Prostate gland (tissue), 2 donors: ENCODE measurements around the gene CFAP20DC. TPM values are rescaled to one million over a fixed set of nuclear protein-coding genes. Genes with fewer than 3 reads are reported as not detected.
A peak's percentile ranks its signal among the peaks of the same experiment; 100 is the strongest.
"Not testable (repeated sequence)": the region's sequence is repeated elsewhere in the genome, so short reads cannot be mapped to it uniquely, and the experiment has no call there.

Experiments
- DNase-seq: peaks from one replicate; pipeline ENCODE4 v3.0.0-alpha.2; 2019; ENCODE audit warnings: low spot score
- H3K27ac ChIP-seq, 2 donors: fragments of 200-600 bp; sonication (generic); 2 replicates each; pipeline ENCODE4 v1.5.1; 2017 to 2019
- H3K27me3 ChIP-seq: fragments of 200-600 bp; sonication (generic); replicated peaks from 2 replicates; pipeline ENCODE4 v1.5.1; 2019; ENCODE audit not compliant: insufficient read depth
- H3K36me3 ChIP-seq, 2 donors: fragments of 200-600 bp; sonication (generic); 1 replicate in 1 of 2; 2 replicates in 1 of 2; pipeline versions ENCODE4 v1.5.1 to v1.8.1; 2017 to 2019
- H3K4me1 ChIP-seq: fragments of 200-600 bp; sonication (generic); replicated peaks from 2 replicates; pipeline ENCODE4 v1.5.1; 2019
- H3K4me3 ChIP-seq, 2 donors: fragments of 200-600 bp; sonication (generic); 2 replicates each; pipeline ENCODE4 v1.5.1; 2017 to 2019
- H3K9me3 ChIP-seq: fragments of 200-600 bp; sonication (generic); 2 replicates; pipeline ENCODE4 v1.5.1; 2017
- POLR2A ChIP-seq: fragments of 450-650 bp; IDR thresholded peaks from one replicate; pipeline ENCODE4 v1.6.1; 2016; ENCODE audit warnings: antibody characterized with exemption, mild to moderate bottlenecking
- POLR2AphosphoS5 ChIP-seq: sonication (generic); formaldehyde crosslinking; IDR thresholded peaks from one replicate; pipeline ENCODE4 v1.6.1; 2017; ENCODE audit warnings: antibody characterized with exemption
- WGBS: methylation state at CpG from one replicate; pipeline ENCODE4 v1.1.5; 2018; 5-methylcytosine and 5-hydroxymethylcytosine counted together
- intact Hi-C: fragments of 100-400 bp; cut with DNase I; formaldehyde crosslinking; loops from one replicate; pipeline ENCODE4 v1.14.2; 2022
- total RNA-seq, 2 donors: library from RNA; depleted of rRNA; stranded (reverse); fragments of >200 nt; gene quantifications; one replicate each; pipeline ENCODE4 v1.1.0, GENCODE V29; 2016
- TF ChIP-seq, protein P1 (sequence below), 4 experiments: fragments of 200-600 bp in 2 of 4; fragments of 450-650 bp in 2 of 4; sonication (generic) in 2 of 4; IDR thresholded peaks; 1 replicate in 3 of 4; 2 replicates in 1 of 4; pipeline ENCODE4 v1.5.1; 2016 to 2019; ENCODE audit warnings: antibody characterized with exemption in 4 of 4, mild to moderate bottlenecking in 2 of 4, moderate library complexity in 2 of 4

CFAP20DC gene
- total RNA-seq = 1 to 10 TPM in 1 of 2 donors, under 1 TPM in 1; 0.36 to 8.3 TPM

DNA sequence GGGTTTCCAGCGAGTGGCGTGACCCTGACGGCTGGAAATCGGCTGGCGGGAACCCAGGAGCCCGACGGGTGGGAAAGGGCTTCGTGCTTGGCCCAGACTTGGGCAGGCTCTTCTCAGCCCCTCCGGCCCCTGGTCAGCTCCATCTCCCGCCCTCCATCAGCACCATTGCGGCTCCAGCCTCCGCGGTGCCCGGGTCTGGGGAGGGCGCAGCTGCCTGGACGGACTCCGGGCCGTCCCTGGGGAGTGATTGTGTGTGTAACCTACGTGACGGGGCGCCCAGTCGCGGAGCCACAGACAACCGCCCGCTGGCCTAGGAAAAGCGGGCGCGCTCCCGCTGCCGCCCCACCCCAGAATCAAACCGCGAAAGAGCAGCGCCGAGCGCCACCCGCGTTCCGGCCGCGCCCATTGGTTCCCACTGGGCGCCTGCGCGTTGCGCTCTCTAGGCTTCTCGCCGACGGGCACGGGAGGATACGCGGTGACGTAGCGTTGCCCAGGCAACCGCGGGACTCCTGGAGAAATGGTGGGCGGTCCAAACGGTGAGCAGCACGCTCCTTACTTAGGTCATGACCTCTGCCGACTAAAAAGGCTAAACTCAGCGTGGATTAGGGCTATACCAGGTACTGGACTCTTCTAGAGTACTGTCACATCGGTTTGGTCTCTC lies at the start of gene CFAP20DC:
TSS of gene CFAP20DC (minus strand) at position 355 of the 661 bp plus-strand sequence. CDS start 394 bp downstream, outside the sequence.
- Histone ChIP-seq H3K27me3 (no peaks in the 10 kb centered on the region), H3K4me1 (no peaks in the 10 kb centered on the region), H3K36me3 (no peaks in the 10 kb centered on the region), H3K27ac (peak within 1 kb of the TSS in 1 of 2 donors; percentile 48), H3K9me3 (no peaks in the 10 kb centered on the region), H3K4me3 (peak within 1 kb of the TSS; percentile 50 to 52)
- peak; percentile 73 for TF ChIP-seq POLR2AphosphoS5
- TF ChIP-seq, protein P1, sequence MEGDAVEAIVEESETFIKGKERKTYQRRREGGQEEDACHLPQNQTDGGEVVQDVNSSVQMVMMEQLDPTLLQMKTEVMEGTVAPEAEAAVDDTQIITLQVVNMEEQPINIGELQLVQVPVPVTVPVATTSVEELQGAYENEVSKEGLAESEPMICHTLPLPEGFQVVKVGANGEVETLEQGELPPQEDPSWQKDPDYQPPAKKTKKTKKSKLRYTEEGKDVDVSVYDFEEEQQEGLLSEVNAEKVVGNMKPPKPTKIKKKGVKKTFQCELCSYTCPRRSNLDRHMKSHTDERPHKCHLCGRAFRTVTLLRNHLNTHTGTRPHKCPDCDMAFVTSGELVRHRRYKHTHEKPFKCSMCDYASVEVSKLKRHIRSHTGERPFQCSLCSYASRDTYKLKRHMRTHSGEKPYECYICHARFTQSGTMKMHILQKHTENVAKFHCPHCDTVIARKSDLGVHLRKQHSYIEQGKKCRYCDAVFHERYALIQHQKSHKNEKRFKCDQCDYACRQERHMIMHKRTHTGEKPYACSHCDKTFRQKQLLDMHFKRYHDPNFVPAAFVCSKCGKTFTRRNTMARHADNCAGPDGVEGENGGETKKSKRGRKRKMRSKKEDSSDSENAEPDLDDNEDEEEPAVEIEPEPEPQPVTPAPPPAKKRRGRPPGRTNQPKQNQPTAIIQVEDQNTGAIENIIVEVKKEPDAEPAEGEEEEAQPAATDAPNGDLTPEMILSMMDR (IDR thresholded peaks at IDR 0.05) = peak in 1 of 4 experiments; percentile 8
- peak; percentile 51 for TF ChIP-seq POLR2A
- intact Hi-C loops = loop anchor here (5.0 kb wide), 1 partner anchor 408 kb away; no protein-coding TSS in a partner anchor
- 3% methylated on average over 60 of the region's 60 CpGs for WGBS
- peak; percentile 70 for DNase-seq

DNA sequence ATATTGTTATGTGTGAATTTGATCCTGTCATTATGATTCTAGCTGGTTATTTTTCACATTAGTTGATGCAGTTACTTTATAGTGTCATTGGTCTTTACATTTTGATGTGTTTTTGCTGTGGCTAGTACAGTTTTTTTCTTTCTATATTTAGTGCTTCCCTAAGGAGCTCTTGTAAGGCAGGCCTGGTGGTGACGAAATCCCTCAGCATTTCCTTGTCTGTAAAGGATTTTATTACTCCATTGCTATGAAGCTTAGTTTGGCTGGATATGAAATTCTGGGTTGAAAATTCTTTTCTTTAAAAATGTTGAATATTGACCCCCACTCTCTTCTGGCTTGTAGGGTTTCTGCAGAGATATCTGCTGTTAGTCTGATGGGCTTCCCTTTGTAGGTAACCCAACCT lies 48.7 kb upstream of the CFAP20DC start:
- H3K27ac ChIP-seq, H3K4me1 ChIP-seq, H3K9me3 ChIP-seq, H3K27me3 ChIP-seq, H3K4me3 ChIP-seq, H3K36me3 ChIP-seq, DNase-seq, intact Hi-C loops: not testable (repeated sequence)
- 84% methylated on average over 1 of the region's 1 CpG for WGBS

DNA sequence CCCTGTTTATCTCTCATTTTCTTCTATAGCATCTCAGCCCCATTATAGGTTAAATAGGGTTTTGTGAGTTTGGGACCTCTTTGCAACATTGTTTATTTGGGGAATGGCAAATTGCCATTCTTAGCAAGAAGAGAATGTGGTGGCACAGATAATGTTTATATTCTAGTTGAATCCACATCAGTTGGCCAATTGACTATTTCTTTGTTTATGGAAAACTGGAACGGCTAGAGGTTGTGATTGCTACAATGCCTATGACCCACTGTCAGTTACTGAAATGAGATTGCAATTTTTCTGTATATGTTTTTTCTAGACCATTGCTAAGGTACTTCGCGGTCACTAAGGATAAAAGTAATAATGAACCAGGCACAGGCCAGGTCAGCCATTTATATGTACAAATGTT lies 44.6 kb upstream of the CFAP20DC start:
- TF ChIP-seq, protein P1 (IDR thresholded peaks at IDR 0.05) = no peak
- TF ChIP-seq POLR2A = no peak
- Histone ChIP-seq H3K9me3 (no peaks in the 10 kb centered on the region), H3K27ac (no peak overlapping the region), H3K4me3 (no peak overlapping the region), H3K27me3 (no peaks in the 10 kb centered on the region), H3K36me3 (no peaks in the 10 kb centered on the region), H3K4me1 (no peaks in the 10 kb centered on the region)
- WGBS = 81% methylated on average over 3 of the region's 3 CpGs
- intact Hi-C loops = no loop called here
- no peak for DNase-seq

DNA sequence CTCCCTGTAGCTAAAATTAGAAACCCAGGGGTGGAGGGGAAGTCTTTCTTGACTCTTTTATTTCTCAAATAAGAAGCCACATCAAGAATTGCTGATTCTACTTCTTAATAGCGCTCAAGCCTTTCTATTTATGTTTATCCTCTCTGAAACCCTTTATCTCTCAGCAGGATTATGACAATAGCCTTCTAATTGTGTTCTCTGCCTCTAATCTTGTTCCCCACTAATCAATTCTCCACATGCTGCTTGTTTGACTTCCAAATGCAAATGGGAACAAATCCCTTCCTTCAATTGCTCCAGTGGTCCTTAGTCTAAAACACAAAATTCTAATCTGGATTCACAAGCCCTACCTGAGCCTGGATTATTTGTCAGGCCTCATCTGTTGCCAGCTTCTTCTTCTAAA lies 43.7 kb upstream of the CFAP20DC start:
- Histone ChIP-seq H3K27ac (no peak overlapping the region), H3K4me1 (no peaks in the 10 kb centered on the region), H3K27me3 (no peaks in the 10 kb centered on the region), H3K36me3 (no peaks in the 10 kb centered on the region), H3K9me3 (no peaks in the 10 kb centered on the region), H3K4me3 (no peak overlapping the region)
- 90% methylated on average over 1 of the region's 1 CpG for WGBS
- DNase-seq = no peak
- intact Hi-C loops = no loop called here
- TF ChIP-seq, protein P1 (IDR thresholded peaks at IDR 0.05) = no peak
- TF ChIP-seq POLR2AphosphoS5 = no peak
- TF ChIP-seq POLR2A = no peak

DNA sequence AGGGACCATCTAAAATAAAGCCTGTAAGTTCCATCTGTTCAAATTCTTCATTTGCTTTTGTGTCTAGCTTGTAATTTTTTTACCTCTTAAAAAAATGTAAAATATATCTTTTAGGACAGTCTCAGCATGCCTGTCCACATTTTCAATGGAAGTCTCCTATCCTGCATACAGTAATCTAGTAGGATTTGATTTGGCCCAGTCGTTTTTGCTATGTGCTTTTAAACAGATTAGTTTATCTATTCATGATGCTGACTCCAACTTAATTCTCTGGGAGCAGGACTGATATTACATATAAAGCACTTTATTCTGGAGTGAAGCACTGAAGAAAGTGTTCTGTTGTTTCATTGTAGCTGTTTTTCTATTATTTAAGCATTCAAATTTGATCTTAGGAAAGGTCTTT lies 38.9 kb upstream of the CFAP20DC start:
- DNase-seq = no peak
- Histone ChIP-seq H3K27ac (no peak overlapping the region), H3K9me3 (no peaks in the 10 kb centered on the region), H3K27me3 (no peaks in the 10 kb centered on the region), H3K4me3 (no peak overlapping the region), H3K4me1 (no peaks in the 10 kb centered on the region), H3K36me3 (no peaks in the 10 kb centered on the region)
- intact Hi-C loops = no loop called here
- TF ChIP-seq POLR2A = no peak
- TF ChIP-seq, protein P1 (IDR thresholded peaks at IDR 0.05) = no peak
- no peak for TF ChIP-seq POLR2AphosphoS5
- WGBS = 59% methylated on average over 1 of the region's 1 CpG
